ENCODE results near the gene CHFR.

DNA sequence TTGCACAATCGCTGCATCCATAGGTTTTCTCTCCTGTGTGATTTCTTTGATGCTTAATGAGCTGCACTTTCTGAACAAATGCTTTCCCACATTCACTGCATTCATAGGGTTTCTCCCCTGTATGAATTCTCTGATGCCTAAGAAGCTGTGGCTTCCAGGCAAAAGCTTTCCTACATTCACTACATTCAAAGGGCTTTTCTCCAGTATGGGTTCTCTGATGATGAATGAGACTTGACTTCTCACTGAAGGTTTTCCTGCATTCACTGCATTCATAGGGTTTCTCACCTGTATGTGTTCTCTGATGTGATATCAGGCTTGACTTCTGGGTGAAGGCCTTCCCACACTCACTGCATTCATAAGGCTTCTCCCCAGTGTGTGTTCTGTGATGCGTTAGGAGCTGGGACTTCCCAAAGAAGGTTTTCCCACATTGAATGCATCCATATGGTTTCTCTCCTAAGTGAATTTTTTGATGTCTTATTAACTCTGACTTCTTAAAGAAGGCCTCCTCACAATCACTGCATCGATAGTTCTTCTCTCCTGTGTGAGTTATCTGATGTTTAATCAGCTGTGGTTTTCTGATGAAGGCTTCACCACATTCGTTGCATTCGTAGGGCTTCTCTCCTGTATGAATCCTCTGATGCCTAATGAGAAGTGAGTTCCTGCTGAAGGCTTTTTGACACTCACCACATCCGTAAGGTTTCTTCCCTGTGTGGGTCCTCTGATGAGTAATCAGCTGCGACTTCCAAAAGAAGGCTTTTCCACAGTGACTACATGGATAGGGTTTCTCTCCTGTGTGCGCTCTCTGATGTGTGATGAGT is 38.4 kb upstream of the CHFR start:
- TF ChIP-seq, protein P1, sequence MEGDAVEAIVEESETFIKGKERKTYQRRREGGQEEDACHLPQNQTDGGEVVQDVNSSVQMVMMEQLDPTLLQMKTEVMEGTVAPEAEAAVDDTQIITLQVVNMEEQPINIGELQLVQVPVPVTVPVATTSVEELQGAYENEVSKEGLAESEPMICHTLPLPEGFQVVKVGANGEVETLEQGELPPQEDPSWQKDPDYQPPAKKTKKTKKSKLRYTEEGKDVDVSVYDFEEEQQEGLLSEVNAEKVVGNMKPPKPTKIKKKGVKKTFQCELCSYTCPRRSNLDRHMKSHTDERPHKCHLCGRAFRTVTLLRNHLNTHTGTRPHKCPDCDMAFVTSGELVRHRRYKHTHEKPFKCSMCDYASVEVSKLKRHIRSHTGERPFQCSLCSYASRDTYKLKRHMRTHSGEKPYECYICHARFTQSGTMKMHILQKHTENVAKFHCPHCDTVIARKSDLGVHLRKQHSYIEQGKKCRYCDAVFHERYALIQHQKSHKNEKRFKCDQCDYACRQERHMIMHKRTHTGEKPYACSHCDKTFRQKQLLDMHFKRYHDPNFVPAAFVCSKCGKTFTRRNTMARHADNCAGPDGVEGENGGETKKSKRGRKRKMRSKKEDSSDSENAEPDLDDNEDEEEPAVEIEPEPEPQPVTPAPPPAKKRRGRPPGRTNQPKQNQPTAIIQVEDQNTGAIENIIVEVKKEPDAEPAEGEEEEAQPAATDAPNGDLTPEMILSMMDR (IDR thresholded peaks at IDR 0.05 in 4 of 5, conservative IDR thresholded peaks at IDR 0.05 in 1 of 5): no peak
- TF ChIP-seq POLR2A (IDR thresholded peaks at IDR 0.05): no peak
